A549 (cell line): ENCODE measurements around the gene NFKBIE.

Experiments used
- BHLHE40 ChIP-seq: IDR thresholded peaks from 2 replicates; pipeline ENCODE4 v1.6.1; 2012; ENCODE audit warnings: low read depth, low read length, inconsistent platforms
- CTCF ChIP-seq: fragments of >200 bp; sonication (Bioruptor Twin); formaldehyde crosslinking; IDR thresholded peaks from 3 replicates; pipeline ENCODE4 v1.5.1; 2016
- EP300 ChIP-seq, 2 experiments: fragments of >200 bp; sonication (Bioruptor Twin); formaldehyde crosslinking; IDR thresholded peaks; 2 replicates in 1 of 2; 3 replicates in 1 of 2; pipeline ENCODE4 v1.6.1; 2016 to 2017
- KDM1A ChIP-seq: fragments of 200-600 bp; sonication (generic); IDR thresholded peaks from 2 replicates; pipeline ENCODE4 v1.6.1; 2016; ENCODE audit warnings: low read depth, mild to moderate bottlenecking
- NPAS2 ChIP-seq: fragments of 250-450 bp; sonication (Bioruptor Pico); IDR thresholded peaks from 2 replicates; pipeline ENCODE4 v1.8.0; 2022; ENCODE audit warnings: mild to moderate bottlenecking, moderate library complexity, borderline replicate concordance
- POLR2A ChIP-seq: IDR thresholded peaks from 2 replicates; pipeline ENCODE4 v1.6.1; 2012; ENCODE audit warnings: mild to moderate bottlenecking, low read length
- RCOR1 ChIP-seq: fragments of 150-350 bp; IDR thresholded peaks from 2 replicates; pipeline ENCODE4 v1.6.1; 2014; ENCODE audit warnings: antibody characterized with exemption, low read length, low read depth
- RNF2 ChIP-seq: fragments of 200-600 bp; sonication (generic); IDR thresholded peaks from 2 replicates; pipeline ENCODE4 v1.6.1; 2016; ENCODE audit warnings: low read depth, mild to moderate bottlenecking, antibody characterized with exemption, moderate library complexity, borderline replicate concordance

- TF ChIP-seq KDM1A (no peak), CTCF (no peak), BHLHE40 (no peak), EP300 (IDR thresholded peaks at IDR 0.05) (no peak), NPAS2 (no peak), RNF2 (no peak), RCOR1 (no peak), POLR2A (no peak)
Measured at GRCh38 chr6:44228031-44228430, 37.3 kb downstream of the NFKBIE start.
